GM21723 (cell line): Measurements from ENCODE around the gene SYT8.
"Not testable (repeated sequence)": the region's sequence is repeated elsewhere in the genome, so short reads cannot be mapped to it uniquely, and the experiment has no call there.

Source experiments
- ATAC-seq: cut with Tn5 transposase; IDR thresholded peaks from one replicate; pipeline ENCODE4 v1.9.1; 2021; ENCODE audit warnings: mild to moderate bottlenecking, moderate library complexity; ENCODE audit not compliant: unreplicated experiment

The SYT8 gene

DNA sequence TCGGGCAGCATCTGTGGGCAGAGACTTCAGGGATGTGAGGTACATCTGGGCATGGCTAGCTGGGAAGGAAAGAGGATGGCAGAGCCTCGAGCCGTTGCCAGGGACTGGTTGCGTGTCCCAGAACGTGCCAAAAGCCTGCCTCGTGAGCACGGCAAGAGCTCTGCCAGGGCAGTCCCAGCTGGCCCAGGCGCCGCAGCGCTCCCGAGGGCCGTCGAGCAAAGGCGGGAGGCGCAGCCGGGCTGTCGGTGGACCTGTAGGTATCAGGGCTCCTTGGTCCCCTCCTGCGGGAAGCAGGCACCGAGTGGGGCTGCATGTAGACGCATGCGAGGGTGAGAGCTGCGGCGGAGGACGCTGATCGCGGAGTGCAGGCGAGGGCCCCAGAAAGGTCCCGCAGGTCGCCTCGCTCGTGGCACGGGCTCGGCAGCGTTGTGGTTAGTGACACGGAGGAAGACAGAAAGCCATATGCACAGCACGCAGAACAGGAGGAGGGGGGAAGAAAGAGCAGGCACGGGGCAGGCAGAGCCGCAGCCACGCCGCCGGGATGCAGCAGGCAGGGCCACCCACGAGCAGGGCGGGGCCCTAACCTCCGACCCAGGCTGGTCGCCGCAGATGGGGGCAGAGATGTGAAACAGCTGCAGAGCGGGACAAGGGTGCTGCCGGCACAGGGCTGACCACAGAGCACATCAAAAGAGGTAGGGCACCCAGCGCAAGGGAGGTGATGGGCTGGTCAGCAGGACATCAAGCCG lies 36.1 kb downstream of the SYT8 start:
- ATAC-seq = no peak

GRCh38 chr11:1871531-1871930 lies 36.7 kb downstream of the SYT8 start:
- no peak for ATAC-seq

DNA sequence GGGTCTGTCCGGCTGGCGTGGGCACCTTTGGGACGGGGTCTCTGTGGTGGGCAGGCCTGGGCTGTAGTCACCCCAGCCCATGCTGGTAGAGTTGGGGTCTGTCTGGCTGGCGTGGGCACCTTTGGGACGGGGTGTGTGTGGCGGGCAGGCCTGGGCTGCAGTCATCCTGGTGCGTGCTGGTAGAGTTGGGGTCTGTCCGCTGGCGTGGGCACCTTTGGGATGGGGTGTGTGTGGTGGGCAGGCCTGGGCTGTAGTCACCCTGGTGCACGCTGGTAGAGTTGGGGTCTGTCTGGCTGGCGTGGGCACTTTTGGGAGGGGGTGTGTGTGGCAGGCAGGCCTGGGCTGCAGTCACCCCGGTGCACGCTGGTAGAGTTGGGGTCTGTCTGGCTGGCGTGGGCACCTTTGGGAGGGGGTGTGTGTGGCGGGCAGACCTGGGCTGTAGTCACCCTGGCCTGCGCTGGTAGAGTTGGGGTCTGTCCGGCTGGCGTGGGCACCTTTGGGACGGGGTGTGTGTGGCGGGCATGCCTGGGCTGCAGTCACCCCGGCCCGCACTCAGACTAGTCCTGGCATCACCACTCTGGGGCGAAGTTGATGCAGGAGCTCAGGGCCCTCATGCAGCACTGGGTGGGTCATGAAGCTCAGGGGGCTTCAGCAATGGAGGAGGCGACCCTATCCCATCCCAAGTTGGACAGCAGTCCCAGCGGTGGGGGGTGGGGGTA lies 37.6 kb downstream of the SYT8 start:
- no peak for ATAC-seq

GRCh38 chr11:1873048-1873812 lies 38.4 kb downstream of the SYT8 start:
- no peak for ATAC-seq

GRCh38 chr11:1873813-1874150 lies 39.0 kb downstream of the SYT8 start:
- not testable (repeated sequence) for ATAC-seq

GRCh38 chr11:1874441-1875092 lies 39.8 kb downstream of the SYT8 start:
- ATAC-seq = not testable (repeated sequence)

GRCh38 chr11:1875093-1875850 lies 40.5 kb downstream of the SYT8 start:
- no peak for ATAC-seq

GRCh38 chr11:1875851-1876301 lies 41.1 kb downstream of the SYT8 start:
- ATAC-seq = not testable (repeated sequence)

- no peak for ATAC-seq
Measured at GRCh38 chr11:1876361-1877063, 41.7 kb downstream of the SYT8 start.

GRCh38 chr11:1877211-1878136 lies 42.7 kb downstream of the SYT8 start:
- no peak for ATAC-seq

GRCh38 chr11:1878137-1879031 lies 43.6 kb downstream of the SYT8 start:
- ATAC-seq = no peak

DNA sequence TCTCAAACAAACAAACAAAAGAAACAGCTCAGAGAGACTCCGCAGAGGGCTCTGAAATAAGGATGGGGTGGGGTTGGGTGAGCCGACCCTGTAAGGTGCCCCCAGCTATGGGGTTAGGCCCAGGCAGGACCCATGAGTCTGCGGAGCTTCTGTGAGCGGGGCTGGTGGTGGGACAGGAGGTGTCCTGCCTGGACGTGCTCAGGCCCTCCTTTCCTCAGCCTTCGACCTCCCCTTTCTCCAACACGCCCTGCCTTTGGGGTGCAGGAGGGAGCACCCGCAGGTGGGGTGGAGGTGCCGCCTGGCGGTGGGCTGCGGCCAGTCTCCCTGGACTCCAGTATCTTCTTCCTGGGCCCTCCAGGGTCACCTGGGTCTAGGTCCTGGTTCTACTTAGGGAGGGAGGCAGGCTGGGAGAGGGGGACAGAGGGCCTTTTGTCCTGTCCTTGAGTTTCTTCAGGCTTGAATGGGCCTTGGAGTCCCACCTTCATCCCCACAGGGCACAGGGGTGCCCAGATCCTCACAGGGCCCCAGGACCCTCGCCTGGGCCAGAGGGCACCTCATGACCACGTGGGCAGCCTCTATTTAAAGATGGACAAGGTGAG lies 44.7 kb downstream of the SYT8 start:
- ATAC-seq = no peak

DNA sequence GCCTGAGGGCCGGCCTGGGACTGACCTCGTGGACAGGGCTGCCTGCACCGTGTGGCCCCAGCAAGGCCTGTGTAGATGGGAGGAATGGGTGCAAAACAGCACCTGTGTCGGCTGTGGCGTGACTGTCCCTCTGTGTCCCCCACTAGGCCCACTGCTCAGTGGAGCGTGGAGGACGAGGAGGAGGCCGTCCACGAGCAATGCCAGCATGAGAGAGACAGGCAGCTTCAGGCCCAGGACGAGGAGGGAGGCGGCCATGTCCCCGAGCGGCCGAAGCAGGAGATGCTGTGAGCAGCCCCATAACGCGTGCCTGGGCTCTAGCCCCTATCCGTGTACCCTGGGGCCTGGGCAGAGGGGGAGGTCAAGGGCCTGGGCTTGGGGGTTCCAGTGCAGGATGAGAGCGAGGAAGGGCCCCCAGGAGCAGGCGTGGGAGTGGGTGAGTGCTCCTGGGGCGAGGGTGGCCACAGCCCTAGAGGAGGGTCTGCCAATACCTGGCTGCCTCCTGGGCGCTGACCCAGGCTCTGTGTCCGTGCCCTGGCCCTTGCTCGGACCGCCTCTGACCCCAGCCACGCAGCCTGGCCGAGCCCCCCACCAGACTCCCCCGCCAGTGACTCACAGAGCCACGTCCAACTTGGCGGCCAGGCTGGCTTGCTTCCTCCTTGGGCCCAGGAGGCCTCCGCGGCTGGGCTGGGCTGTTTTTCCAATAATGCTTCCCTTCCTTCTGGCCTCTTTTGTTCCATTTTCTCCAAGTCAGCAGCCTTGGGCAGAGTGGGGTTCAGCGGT lies 45.3 kb downstream of the SYT8 start:
- no peak for ATAC-seq

GRCh38 chr11:1880746-1881441 lies 46.1 kb downstream of the SYT8 start:
- ATAC-seq = no peak

GRCh38 chr11:1881442-1882264 lies 46.9 kb downstream of the SYT8 start:
- ATAC-seq = peak; percentile 14
